Testis (tissue), 5 donors: ENCODE measurements around the gene PRR32. TPM values are rescaled to one million over a fixed set of nuclear protein-coding genes. Genes with fewer than 3 reads are reported as not detected.
A peak's percentile ranks its signal among the peaks of the same experiment; 100 is the strongest.
"Not testable (repeated sequence)": the region's sequence is repeated elsewhere in the genome, so short reads cannot be mapped to it uniquely, and the experiment has no call there.

Experiments used
- DNase-seq: peaks from one replicate; pipeline ENCODE4 v3.0.0-alpha.2; 2019
- H3K27ac ChIP-seq, 2 donors: fragments of 200-600 bp; sonication (generic); one replicate each; pipeline ENCODE4 v1.5.1; 2019
- H3K27me3 ChIP-seq: fragments of 200-600 bp; sonication (generic); one replicate; pipeline ENCODE4 v1.5.1; 2019
- H3K36me3 ChIP-seq: fragments of 200-600 bp; sonication (generic); one replicate; pipeline ENCODE4 v1.5.1; 2017; ENCODE audit warnings: low read depth; ENCODE audit errors: missing control alignments
- H3K4me1 ChIP-seq: fragments of 200-600 bp; sonication (generic); one replicate; pipeline ENCODE4 v1.5.1; 2019
- H3K4me3 ChIP-seq, 2 donors: fragments of 200-600 bp; sonication (generic); one replicate each; pipeline ENCODE4 v1.5.1; 2017 to 2019
- H3K9me3 ChIP-seq: fragments of 200-600 bp; sonication (generic); one replicate; pipeline ENCODE4 v1.5.1; 2017
- POLR2A ChIP-seq: fragments of 450-650 bp; IDR thresholded peaks from one replicate; pipeline ENCODE4 v1.6.1; 2017; ENCODE audit warnings: antibody characterized with exemption, mild to moderate bottlenecking, moderate library complexity
- WGBS, 2 donors: methylation state at CpG; one replicate each; pipeline ENCODE4 v1.1.5; 2018; 5-methylcytosine and 5-hydroxymethylcytosine counted together
- intact Hi-C: fragments of 100-400 bp; cut with DNase I; formaldehyde crosslinking; loops from one replicate; pipeline ENCODE4 v1.15.1; 2023; ENCODE audit warnings: low total_unique reads
- long read RNA-seq, 2 donors: transcript quantifications; one replicate each; lab custom pipeline, GENCODE V29; 2026
- polyA plus RNA-seq: library from polyadenylated mRNA; stranded (reverse); fragments of 350-450 nt; fragmentation: Illumina TruSeq; extraction: RNeasy Lipid Tissue Mini Kit (QIAGEN cat#74804); gene quantifications from one replicate; pipeline ENCODE4 v1.2.3, GENCODE V29; 2014; ENCODE audit warnings: low read depth, low replicate concordance; ENCODE audit not compliant: insufficient read depth
- total RNA-seq, 2 donors: library from RNA; depleted of rRNA; stranded (reverse); fragments of >200 nt; gene quantifications; one replicate each; pipeline ENCODE4 v1.2.3, GENCODE V29; 2016
- TF ChIP-seq, protein P1 (sequence below), 3 experiments: fragments of 450-650 bp in 2 of 3; fragments of 200-600 bp in 1 of 3; sonication (generic) in 1 of 3; IDR thresholded peaks; one replicate each; pipeline ENCODE4 v1.5.1; 2016 to 2019; ENCODE audit warnings: antibody characterized with exemption in 3 of 3, mild to moderate bottlenecking in 2 of 3, moderate library complexity in 1 of 3

Gene PRR32, protein sequence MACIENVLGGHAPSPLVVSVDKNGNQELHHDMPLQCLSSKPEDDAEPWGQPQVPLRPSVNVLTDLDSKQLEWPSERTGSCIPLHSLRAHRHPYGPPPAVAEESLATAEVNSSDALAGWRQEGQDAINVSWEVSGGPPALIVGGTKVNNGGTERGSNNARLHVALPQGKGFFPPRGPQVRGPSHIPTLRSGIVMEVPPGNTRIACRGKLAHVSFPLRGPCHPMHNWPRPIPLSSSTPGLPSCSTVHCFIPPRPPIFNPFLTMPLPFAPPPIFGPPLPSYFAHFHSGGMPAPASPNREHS
- total RNA-seq (not detected), polyA plus RNA-seq (not detected)
- long read RNA-seq, donor 1 = 0 reads
- long read RNA-seq, donor 2 = 0 reads

DNA sequence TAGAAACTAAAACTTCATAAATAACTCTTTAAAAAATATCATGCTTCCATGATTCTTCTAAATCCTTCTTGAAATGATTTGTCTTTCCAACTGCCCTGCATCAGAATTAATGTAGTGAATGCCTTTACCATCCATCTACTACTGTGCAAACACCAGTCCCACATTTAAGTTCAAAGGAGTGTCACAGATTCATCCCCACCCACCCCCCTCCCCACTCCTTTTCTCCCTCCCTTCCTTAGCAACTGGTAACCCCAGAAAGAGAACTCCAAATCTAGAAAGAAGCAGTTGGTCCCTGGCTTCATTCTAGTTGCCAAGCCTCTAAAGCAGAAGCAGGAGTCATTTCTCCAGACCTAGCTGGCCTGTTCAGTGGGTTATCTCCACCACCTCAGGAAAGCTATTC lies at the start of gene PRR32:
TSS of gene PRR32 (plus strand) at position 301 of the 400 bp plus-strand sequence. CDS start 115 bp downstream, outside the sequence.
- Histone ChIP-seq H3K4me3 (no peak within 1 kb of the TSS), H3K9me3 (no peaks in the 10 kb centered on the region), H3K36me3 (no peaks in the 10 kb centered on the region), H3K4me1 (no peaks in the 10 kb centered on the region), H3K27ac (no peak within 1 kb of the TSS), H3K27me3 (no peaks in the 10 kb centered on the region)
- no peak for DNase-seq
- intact Hi-C loops = no loop called here
- no peak for TF ChIP-seq POLR2A
- TF ChIP-seq, protein P1, sequence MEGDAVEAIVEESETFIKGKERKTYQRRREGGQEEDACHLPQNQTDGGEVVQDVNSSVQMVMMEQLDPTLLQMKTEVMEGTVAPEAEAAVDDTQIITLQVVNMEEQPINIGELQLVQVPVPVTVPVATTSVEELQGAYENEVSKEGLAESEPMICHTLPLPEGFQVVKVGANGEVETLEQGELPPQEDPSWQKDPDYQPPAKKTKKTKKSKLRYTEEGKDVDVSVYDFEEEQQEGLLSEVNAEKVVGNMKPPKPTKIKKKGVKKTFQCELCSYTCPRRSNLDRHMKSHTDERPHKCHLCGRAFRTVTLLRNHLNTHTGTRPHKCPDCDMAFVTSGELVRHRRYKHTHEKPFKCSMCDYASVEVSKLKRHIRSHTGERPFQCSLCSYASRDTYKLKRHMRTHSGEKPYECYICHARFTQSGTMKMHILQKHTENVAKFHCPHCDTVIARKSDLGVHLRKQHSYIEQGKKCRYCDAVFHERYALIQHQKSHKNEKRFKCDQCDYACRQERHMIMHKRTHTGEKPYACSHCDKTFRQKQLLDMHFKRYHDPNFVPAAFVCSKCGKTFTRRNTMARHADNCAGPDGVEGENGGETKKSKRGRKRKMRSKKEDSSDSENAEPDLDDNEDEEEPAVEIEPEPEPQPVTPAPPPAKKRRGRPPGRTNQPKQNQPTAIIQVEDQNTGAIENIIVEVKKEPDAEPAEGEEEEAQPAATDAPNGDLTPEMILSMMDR (IDR thresholded peaks at IDR 0.05) = no peak

DNA sequence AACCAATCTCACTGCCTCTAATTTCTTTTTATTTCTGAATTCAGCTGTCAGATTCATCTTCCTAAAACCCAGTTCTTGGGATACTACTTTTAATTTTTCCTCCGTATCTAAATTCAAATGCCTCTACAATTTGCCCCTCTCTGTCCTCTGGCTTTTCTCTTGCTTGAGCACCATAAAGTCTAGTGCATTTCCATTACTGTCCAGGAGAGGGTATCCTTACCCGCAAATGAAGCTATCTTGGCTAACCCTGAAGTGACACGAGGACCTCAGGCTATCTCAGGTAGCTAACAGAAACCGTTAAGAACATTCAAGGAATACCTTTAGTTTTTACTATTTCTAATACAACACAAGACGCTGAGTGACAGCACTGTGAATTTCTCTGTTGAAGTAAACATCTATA lies 49.4 kb upstream of the PRR32 start:
- TF ChIP-seq, protein P1 (IDR thresholded peaks at IDR 0.05) = peak in 2 of 3 experiments; percentile 31 to 36
- TF ChIP-seq POLR2A = no peak
- intact Hi-C loops = no loop called here
- Histone ChIP-seq H3K27me3 (no peaks in the 10 kb centered on the region), H3K27ac (no peak overlapping the region), H3K4me1 (no peaks in the 10 kb centered on the region), H3K36me3 (no peaks in the 10 kb centered on the region), H3K9me3 (no peaks in the 10 kb centered on the region), H3K4me3 (no peak overlapping the region)
- 18 to 28% methylated on average over 5 of the region's 5 CpGs for WGBS, 2 donors
- peak; percentile 14 for DNase-seq

DNA sequence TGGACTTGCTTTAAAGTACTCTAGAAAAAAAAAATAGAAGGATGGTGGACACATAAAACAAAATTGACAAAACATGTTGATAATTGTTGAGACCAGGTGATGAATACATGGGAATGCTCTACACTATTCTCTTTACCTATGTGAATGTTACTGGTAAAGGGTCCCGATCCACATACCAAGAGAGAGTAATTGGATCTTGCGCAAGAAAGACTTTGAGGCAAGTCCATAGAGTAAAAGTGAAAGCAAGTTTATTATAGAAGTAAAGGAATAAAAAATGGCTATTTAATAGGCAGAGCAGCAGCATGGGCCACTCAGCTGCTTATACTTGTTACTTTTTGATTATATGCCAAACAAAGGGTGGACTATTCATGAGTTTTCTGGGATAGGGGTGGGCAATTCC lies 34.0 kb upstream of the PRR32 start:
- no peak overlapping the region for H3K27ac ChIP-seq

DNA sequence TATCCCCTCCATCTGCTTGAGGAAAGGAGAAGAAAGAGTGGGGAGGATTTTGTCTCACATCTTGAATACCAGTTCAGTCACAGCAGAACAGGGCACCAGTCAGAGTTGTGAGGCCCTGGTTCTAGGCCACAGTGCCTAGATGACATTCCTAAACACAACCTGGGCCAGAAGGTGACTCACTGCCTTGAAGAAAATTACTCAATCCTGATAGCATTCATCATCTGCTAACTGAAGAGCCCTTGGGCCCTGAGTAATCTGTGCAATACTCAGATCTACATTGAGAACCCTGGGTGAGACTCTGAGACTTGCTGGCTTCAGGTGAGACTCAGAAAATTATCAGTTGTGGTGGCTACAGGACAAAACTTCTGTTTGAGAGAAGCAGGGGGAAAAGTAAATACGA lies 20.5 kb upstream of the PRR32 start:
- Histone ChIP-seq H3K27me3 (no peaks in the 10 kb centered on the region), H3K27ac (no peak overlapping the region), H3K4me1 (no peaks in the 10 kb centered on the region), H3K4me3 (no peak overlapping the region), H3K36me3 (no peaks in the 10 kb centered on the region), H3K9me3 (no peaks in the 10 kb centered on the region)
- DNase-seq = no peak
- no peak for TF ChIP-seq POLR2A
- TF ChIP-seq, protein P1 (IDR thresholded peaks at IDR 0.05) = no peak
- intact Hi-C loops = no loop called here
- WGBS, 2 donors = 100% methylated on average over 1 of the region's 1 CpG; no CpG with 5 or more reads in 1 of the 2 donors

More for the DNA sequence above, 34.0 kb upstream of the PRR32 start:
- H3K36me3 ChIP-seq = no peaks in the 10 kb centered on the region
- no peaks in the 10 kb centered on the region for H3K4me1 ChIP-seq
- intact Hi-C loops = no loop called here
- no peaks in the 10 kb centered on the region for H3K27me3 ChIP-seq
- DNase-seq = no peak
- no peak for TF ChIP-seq POLR2A
- TF ChIP-seq, protein P1 (IDR thresholded peaks at IDR 0.05) = no peak
- 89 to 100% methylated on average over 2 of the region's 2 CpGs for WGBS, 2 donors
- H3K9me3 ChIP-seq = no peaks in the 10 kb centered on the region
- no peak overlapping the region for H3K4me3 ChIP-seq

DNA sequence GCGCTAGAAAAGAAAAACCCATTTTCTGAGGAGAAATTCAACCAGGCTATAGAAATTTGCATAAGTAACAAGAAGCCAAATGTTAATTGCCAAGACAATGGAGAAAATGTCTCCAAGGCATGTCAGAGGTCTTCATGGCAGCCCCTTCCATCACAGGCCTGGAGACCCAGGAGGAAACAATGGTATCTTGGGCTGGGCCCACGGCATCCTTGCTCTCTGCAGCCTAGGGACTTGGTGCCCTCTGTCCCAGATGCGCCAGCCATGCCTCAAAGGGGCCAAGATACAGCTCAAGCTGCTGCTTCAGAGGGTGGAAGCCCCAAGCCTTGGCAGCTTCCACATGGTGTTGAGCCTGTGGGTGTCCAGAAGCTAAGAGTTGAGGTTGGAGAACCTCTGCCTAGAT lies 12.7 kb upstream of the PRR32 start:
- DNase-seq, H3K27me3 ChIP-seq, H3K36me3 ChIP-seq, H3K9me3 ChIP-seq, intact Hi-C loops, H3K4me3 ChIP-seq, H3K4me1 ChIP-seq, H3K27ac ChIP-seq: not testable (repeated sequence)
- WGBS, 2 donors = 90 to 91% methylated on average over 1 of the region's 3 CpGs
